WTC11 (cell line): ENCODE measurements around the gene C3orf70.

Source experiments
- TF ChIP-seq, protein P1 (sequence below): fragments of 250-450 bp; sonication (Bioruptor Pico); conservative IDR thresholded peaks from 2 replicates; pipeline ENCODE4 v1.9.0; 2021; ENCODE audit warnings: mild to moderate bottlenecking
- TF ChIP-seq, protein P2 (sequence below): sonication (generic); formaldehyde crosslinking; IDR thresholded peaks from 2 replicates; pipeline ENCODE4 v1.8.0; 2022; ENCODE audit warnings: mild to moderate bottlenecking, missing genetic modification reagents

DNA sequence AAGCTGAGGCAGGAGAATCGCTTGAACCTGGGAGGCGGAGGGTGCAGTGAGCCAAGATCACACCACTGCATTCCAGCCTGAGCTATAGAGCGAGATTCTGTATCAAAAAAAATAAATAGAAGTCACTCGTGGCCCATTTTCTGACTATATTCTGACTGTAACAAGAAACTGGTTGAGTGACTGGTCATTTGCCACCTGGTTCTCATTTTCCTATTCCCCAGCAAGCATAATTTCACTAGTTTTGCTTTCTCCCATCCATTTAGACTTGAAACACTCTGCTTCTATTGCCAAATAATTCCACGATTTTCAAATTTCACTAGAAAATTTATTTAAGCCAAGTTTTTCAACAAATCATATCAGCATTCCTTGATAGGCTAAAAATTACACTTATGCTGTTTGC lies 40.7 kb downstream of the C3orf70 start:
- TF ChIP-seq, protein P1, sequence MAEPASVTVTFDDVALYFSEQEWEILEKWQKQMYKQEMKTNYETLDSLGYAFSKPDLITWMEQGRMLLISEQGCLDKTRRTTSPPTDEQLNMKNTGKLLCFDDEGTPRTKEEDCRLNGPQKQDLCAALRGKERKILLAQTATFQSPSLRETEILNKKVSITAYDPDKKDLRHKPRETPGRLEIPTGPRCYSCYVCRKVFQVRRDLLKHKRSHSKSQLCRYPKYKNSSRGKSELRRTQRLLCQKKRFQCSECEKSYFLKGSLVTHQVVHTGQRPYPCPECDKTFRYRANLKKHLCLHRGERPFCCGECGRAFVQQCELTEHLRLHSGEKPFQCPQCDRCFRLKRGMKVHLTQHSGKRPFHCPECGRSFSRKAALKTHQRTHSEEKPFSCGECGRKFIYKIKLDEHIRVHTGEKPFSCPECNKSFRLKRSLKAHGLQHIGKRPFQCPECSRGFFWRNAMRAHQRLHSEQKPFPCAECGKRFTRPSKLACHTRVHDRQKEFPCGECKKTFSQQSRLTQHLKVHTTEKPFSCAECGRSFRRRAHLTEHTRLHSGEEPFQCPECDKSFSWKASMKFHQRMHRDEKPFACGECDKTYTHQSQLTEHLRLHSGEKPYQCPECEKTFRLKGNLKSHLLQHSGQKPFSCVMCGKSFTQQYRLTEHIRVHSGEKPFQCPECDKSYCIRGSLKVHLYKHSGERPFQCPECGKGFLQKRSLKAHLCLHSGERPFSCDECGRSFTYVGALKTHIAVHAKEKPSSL (CRISPR knock-in tag) = no peak
- TF ChIP-seq, protein P2, sequence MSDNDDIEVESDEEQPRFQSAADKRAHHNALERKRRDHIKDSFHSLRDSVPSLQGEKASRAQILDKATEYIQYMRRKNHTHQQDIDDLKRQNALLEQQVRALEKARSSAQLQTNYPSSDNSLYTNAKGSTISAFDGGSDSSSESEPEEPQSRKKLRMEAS (CRISPR knock-in tag) = no peak
